ENCODE measurements around the gene TCF4.

The TCF4 gene

GRCh38 chr18:55289775-55290174 is 298.2 kb downstream of the TCF4 start:
- DNase-seq (ENCODE audit: low spot score) = no peak

GRCh38 chr18:55289048-55289447 is 298.9 kb downstream of the TCF4 start:
- no peak for DNase-seq (ENCODE audit: low spot score)

- DNase-seq (ENCODE audit: low spot score) = no peak
Observed at GRCh38 chr18:55287935-55288868, 299.8 kb downstream of the TCF4 start.

- DNase-seq (ENCODE audit: low spot score) = no peak
Observed at GRCh38 chr18:55287149-55287806, 300.7 kb downstream of the TCF4 start.

GRCh38 chr18:55286257-55286825 is 301.7 kb downstream of the TCF4 start:
- no peak for DNase-seq (ENCODE audit: low spot score)

- no peak for DNase-seq (ENCODE audit: low spot score)
Observed at GRCh38 chr18:55284614-55285013, 303.4 kb downstream of the TCF4 start.

GRCh38 chr18:55283309-55283708 is 304.7 kb downstream of the TCF4 start:
- no peak for DNase-seq (ENCODE audit: low spot score)

GRCh38 chr18:55280503-55280902 is 307.5 kb downstream of the TCF4 start:
- DNase-seq (ENCODE audit: low spot score) = no peak

- DNase-seq (ENCODE audit: low spot score) = no peak
Observed at GRCh38 chr18:55275039-55275901, 312.7 kb downstream of the TCF4 start.

GRCh38 chr18:55272510-55273243 is 315.3 kb downstream of the TCF4 start:
- DNase-seq (ENCODE audit: low spot score) = no peak

GRCh38 chr18:55269622-55270021 is 318.4 kb downstream of the TCF4 start:
- DNase-seq (ENCODE audit: low spot score) = no peak

GRCh38 chr18:55268628-55269275 is 319.2 kb downstream of the TCF4 start:
- DNase-seq (ENCODE audit: low spot score) = no peak

- no peak for DNase-seq (ENCODE audit: low spot score)
Observed at GRCh38 chr18:55268151-55268601, 319.8 kb downstream of the TCF4 start.

GRCh38 chr18:55266981-55267380 is 321.0 kb downstream of the TCF4 start:
- no peak for DNase-seq (ENCODE audit: low spot score)

- no peak for DNase-seq (ENCODE audit: low spot score)
Observed at GRCh38 chr18:55265984-55266383, 322.0 kb downstream of the TCF4 start.

GRCh38 chr18:55265130-55265675 is 322.8 kb downstream of the TCF4 start:
- DNase-seq (ENCODE audit: low spot score) = no peak

GRCh38 chr18:55264108-55264507 is 323.9 kb downstream of the TCF4 start:
- no peak for DNase-seq (ENCODE audit: low spot score)

- no peak for DNase-seq (ENCODE audit: low spot score)
Observed at GRCh38 chr18:55262021-55262560, 325.9 kb downstream of the TCF4 start.

- DNase-seq (ENCODE audit: low spot score) = no peak
Observed at GRCh38 chr18:55261253-55261652, 326.7 kb downstream of the TCF4 start.

GRCh38 chr18:55258088-55258487 is 329.9 kb downstream of the TCF4 start:
- DNase-seq (ENCODE audit: low spot score) = no peak
